ENCODE results near the gene CAP2. TPM values are rescaled to one million over a fixed set of nuclear protein-coding genes. Genes with fewer than 3 reads are reported as not detected.
"Not testable (repeated sequence)": the region's sequence is repeated elsewhere in the genome, so short reads cannot be mapped to it uniquely, and the experiment has no call there.

CAP2 gene
- total RNA-seq, 1 donor from 2014 or later = 8.5 TPM

DNA sequence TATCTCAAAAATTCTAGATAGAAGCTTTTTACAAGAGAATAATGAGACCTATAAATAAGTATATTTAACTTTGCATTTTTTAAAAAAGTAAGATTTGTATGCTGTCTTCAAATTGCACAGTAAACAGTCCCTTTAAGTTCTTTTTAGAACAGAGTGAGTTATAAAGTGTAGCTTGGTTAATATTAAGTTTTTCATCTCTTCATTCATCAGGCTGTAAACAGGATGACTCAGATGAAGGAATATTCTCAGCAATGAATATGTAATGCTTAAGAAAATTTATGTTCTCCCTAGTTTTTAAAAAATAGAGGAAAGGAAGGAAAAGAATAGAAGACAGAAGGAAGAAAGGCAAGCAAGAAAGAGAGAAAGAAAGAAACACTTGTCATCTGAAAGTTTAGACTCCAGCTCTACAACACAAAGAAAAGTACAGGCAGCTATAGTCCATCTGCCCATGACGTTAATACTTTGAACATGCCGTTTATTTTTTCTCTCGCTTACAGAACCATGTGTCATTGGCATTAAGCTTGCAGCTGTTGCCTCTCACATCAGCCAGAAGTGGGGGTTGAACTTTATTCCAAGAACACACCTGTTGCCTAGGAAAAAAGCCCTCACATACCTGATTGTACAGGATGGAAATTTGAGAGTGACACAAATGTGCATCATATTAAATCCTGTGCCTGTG, 36.1 kb downstream of the CAP2 start:
- no peak overlapping the region for H3K4me3 ChIP-seq (ENCODE audit: low read depth, low read length)
- DNase-seq (ENCODE audit: low read depth) = no peak
- TF ChIP-seq, protein P1, sequence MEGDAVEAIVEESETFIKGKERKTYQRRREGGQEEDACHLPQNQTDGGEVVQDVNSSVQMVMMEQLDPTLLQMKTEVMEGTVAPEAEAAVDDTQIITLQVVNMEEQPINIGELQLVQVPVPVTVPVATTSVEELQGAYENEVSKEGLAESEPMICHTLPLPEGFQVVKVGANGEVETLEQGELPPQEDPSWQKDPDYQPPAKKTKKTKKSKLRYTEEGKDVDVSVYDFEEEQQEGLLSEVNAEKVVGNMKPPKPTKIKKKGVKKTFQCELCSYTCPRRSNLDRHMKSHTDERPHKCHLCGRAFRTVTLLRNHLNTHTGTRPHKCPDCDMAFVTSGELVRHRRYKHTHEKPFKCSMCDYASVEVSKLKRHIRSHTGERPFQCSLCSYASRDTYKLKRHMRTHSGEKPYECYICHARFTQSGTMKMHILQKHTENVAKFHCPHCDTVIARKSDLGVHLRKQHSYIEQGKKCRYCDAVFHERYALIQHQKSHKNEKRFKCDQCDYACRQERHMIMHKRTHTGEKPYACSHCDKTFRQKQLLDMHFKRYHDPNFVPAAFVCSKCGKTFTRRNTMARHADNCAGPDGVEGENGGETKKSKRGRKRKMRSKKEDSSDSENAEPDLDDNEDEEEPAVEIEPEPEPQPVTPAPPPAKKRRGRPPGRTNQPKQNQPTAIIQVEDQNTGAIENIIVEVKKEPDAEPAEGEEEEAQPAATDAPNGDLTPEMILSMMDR (IDR thresholded peaks at IDR 0.05; ENCODE audit: insufficient read depth, low read length, poor library complexity, severe bottlenecking) = no peak
- H3K36me3 ChIP-seq (ENCODE audit: control insufficient read depth, insufficient read depth, low read length) = no peaks in the 10 kb centered on the region
- H3K27me3 ChIP-seq (ENCODE audit: control insufficient read depth, insufficient read depth, low read length) = no peaks in the 10 kb centered on the region

DNA sequence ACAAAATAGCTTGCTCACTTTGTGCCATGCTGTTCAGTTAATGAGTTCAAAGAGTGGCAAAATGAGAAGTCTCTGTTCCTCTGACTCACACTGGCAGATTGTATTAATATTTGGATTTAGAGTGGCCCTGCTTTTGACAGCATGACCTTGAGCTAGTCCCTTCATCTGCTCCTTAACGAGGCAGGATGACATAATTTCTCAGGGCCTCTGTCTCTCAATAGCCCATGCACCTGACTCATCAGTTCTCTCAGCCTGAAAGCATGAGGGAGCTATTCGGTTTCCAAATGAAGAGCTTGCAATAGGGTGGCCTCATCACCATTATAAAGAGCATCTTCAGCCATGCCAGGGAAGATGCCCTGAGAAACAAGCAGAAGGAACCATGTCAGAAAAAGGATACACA, 38.2 kb downstream of the CAP2 start:
- TF ChIP-seq, protein P1 (IDR thresholded peaks at IDR 0.05; ENCODE audit: insufficient read depth, low read length, poor library complexity, severe bottlenecking) = no peak
- Histone ChIP-seq H3K27me3 (ENCODE audit: control insufficient read depth, insufficient read depth, low read length) (no peaks in the 10 kb centered on the region), H3K36me3 (ENCODE audit: control insufficient read depth, insufficient read depth, low read length) (no peaks in the 10 kb centered on the region), H3K4me3 (ENCODE audit: low read depth, low read length) (no peak overlapping the region)
- DNase-seq (ENCODE audit: low read depth) = no peak

DNA sequence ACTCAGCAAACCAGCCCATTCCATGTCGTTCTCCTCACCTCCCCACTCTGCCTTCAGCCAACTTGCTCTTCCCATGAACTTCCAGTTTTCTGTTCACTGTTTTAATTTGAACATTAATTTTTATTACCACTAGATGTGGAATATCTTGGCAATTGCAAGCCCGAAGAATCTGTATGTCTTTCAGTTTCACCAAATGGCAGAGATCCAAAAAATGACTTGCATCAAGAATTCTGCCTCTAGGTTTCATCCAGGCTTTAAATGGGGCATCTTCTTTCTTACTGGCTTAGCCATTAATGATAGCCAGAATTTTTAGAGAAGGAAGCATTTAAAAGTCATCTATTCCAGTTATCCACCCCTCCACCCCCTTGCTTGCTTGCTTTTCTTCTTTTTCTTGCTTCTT, 39.0 kb downstream of the CAP2 start:
- DNase-seq (ENCODE audit: low read depth) = no peak
- H3K4me3 ChIP-seq (ENCODE audit: low read depth, low read length) = no peak overlapping the region
- no peaks in the 10 kb centered on the region for H3K27me3 ChIP-seq (ENCODE audit: control insufficient read depth, insufficient read depth, low read length)
- TF ChIP-seq, protein P1 (IDR thresholded peaks at IDR 0.05; ENCODE audit: insufficient read depth, low read length, poor library complexity, severe bottlenecking) = no peak
- no peaks in the 10 kb centered on the region for H3K36me3 ChIP-seq (ENCODE audit: control insufficient read depth, insufficient read depth, low read length)

DNA sequence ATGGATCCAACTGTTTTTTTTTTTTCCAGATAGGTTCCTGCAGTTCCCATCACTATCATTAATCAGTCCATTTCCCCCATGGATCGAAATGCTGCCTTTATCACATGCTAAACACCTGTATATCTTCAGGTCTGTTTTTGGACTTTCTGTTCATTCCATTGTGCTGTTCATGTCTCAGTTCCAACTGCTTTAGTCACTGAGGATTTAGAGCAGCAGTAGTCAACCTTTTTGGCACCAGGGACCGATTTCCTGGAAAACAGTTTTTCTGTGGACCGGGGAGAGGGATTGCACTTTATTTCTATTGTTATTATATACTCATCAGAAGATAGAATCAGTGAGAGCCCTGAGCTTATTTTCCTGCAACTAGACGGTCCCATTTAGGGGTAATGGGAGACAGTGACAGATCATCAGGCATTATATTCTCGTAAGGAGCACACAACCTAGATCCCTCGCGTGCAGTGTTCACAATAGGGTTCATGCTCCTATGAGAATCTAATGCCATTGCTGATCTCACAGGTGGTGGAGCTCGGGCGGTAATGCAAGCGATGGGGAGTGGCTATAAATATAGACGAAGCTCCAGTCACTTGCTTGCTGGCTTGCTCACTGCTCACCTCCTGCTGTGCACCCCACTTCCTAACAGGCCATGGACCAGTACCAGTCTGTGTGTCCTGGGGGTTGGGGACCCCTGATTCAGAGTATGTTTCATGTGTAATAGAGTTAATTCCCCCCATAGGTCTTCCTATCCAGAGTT, 46.0 kb downstream of the CAP2 start:
- DNase-seq (ENCODE audit: low read depth) = no peak
- no peak overlapping the region for H3K4me3 ChIP-seq (ENCODE audit: low read depth, low read length)
- TF ChIP-seq, protein P1 (IDR thresholded peaks at IDR 0.05; ENCODE audit: insufficient read depth, low read length, poor library complexity, severe bottlenecking) = no peak
- H3K36me3 ChIP-seq (ENCODE audit: control insufficient read depth, insufficient read depth, low read length) = no peaks in the 10 kb centered on the region
- no peaks in the 10 kb centered on the region for H3K27me3 ChIP-seq (ENCODE audit: control insufficient read depth, insufficient read depth, low read length)

DNA sequence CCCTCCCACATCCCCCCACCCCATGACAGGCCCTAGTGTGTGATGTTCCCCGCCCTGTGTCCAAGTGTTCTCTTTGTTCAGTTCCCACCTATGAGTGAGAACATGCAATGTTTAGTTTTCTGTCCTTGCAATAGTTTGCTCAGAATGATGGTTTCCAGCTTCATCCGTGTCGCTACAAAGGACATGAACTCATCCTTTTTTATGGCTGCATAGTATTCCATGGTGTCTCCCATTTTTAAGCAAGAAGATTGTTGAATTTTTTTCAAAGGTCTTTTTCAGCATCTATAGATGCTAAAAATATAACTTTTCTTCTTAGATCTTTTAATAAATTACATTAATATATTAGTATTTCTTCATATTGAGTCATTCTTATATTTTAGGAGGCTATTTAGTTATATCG, 47.4 kb downstream of the CAP2 start:
- H3K36me3 ChIP-seq (ENCODE audit: control insufficient read depth, insufficient read depth, low read length); H3K27me3 ChIP-seq (ENCODE audit: control insufficient read depth, insufficient read depth, low read length); H3K4me3 ChIP-seq (ENCODE audit: low read depth, low read length); DNase-seq (ENCODE audit: low read depth): not testable (repeated sequence)

DNA sequence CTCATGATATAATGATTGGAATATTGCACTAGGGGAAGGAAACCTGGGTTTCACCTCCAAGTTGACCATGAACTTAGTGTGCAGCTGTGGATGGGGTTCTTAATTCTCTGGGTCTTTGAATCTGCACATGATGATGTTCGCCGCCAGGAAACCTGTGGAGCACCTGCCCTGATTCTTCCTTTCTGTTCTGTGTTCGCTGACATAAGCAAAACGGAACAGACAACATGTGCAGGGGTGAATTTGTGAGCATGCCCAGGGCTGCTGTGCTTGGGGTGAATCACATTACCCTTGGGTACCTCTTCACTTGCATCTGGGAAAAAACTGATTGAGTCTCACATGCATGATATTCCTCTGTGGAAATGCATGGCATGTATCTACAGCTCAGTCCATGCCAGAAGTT, 48.8 kb downstream of the CAP2 start:
- H3K4me3 ChIP-seq (ENCODE audit: low read depth, low read length) = no peak overlapping the region
- no peak for DNase-seq (ENCODE audit: low read depth)
- TF ChIP-seq, protein P1 (IDR thresholded peaks at IDR 0.05; ENCODE audit: insufficient read depth, low read length, poor library complexity, severe bottlenecking) = no peak
- no peaks in the 10 kb centered on the region for H3K27me3 ChIP-seq (ENCODE audit: control insufficient read depth, insufficient read depth, low read length)
- no peaks in the 10 kb centered on the region for H3K36me3 ChIP-seq (ENCODE audit: control insufficient read depth, insufficient read depth, low read length)
